Glutamatergic neuron (in vitro differentiated cells): ENCODE results near the gene PGA3. TPM values are rescaled to one million over a fixed set of nuclear protein-coding genes. Genes with fewer than 3 reads are reported as not detected.
"Not testable (repeated sequence)": the region's sequence is repeated elsewhere in the genome, so short reads cannot be mapped to it uniquely, and the experiment has no call there.

Experiments used
- DNase-seq: peaks from one replicate; pipeline ENCODE4 v3.0.0; 2022
- H3K27ac Mint-ChIP-seq: one replicate; pipeline ENCODE4 v1.8.0; 2020; ENCODE audit warnings: mild to moderate bottlenecking, mixed read lengths, inconsistent platforms; ENCODE audit not compliant: unreplicated experiment
- H3K27me3 Mint-ChIP-seq: one replicate; pipeline ENCODE4 v1.8.0; 2020; ENCODE audit warnings: mild to moderate bottlenecking, moderate library complexity, mixed read lengths, inconsistent platforms; ENCODE audit not compliant: unreplicated experiment
- H3K36me3 Mint-ChIP-seq: one replicate; pipeline ENCODE4 v1.8.0; 2020; ENCODE audit warnings: mild to moderate bottlenecking, mixed read lengths, inconsistent platforms; ENCODE audit not compliant: unreplicated experiment
- H3K4me1 Mint-ChIP-seq: one replicate; pipeline ENCODE4 v1.8.0; 2020; ENCODE audit warnings: mild to moderate bottlenecking, low read depth, mixed read lengths, inconsistent platforms; ENCODE audit not compliant: unreplicated experiment
- H3K4me3 Mint-ChIP-seq: one replicate; pipeline ENCODE4 v1.8.0; 2020; ENCODE audit warnings: mild to moderate bottlenecking, mixed read lengths, inconsistent platforms; ENCODE audit not compliant: unreplicated experiment
- H3K9me3 Mint-ChIP-seq: one replicate; pipeline ENCODE4 v1.8.0; 2020; ENCODE audit warnings: mild to moderate bottlenecking, moderate library complexity, mixed read lengths, inconsistent platforms; ENCODE audit not compliant: unreplicated experiment
- CTCF ChIP-seq: fragments of 200-600 bp; sonication (generic); IDR thresholded peaks from one replicate; pipeline ENCODE4 v1.5.0; 2021; ENCODE audit not compliant: partially characterized antibody, unreplicated experiment
- total RNA-seq: library from RNA; stranded (reverse); fragmentation: NEBNext Ultra II Directional; extraction: Animal tissue kit (Norgen Biotek cat#: 25700); gene quantifications from one replicate; pipeline ENCODE4 v1.2.1, GENCODE V29; 2021; ENCODE audit not compliant: unreplicated experiment

PGA3 gene
- total RNA-seq, 1 donor from 2014 or later, result not detected

GRCh38 chr11:61198948-61199523, 4.3 kb upstream of the PGA3 start:
- H3K4me1 Mint-ChIP-seq, result peaks cover 4% of the 10 kb centered on the region
- no peaks in the 10 kb centered on the region for H3K36me3 Mint-ChIP-seq
- no peak for TF ChIP-seq CTCF
- peaks cover 13% of the 10 kb centered on the region for H3K9me3 Mint-ChIP-seq
- no peak overlapping the region for H3K27ac Mint-ChIP-seq
- no peak overlapping the region for H3K4me3 Mint-ChIP-seq
- DNase-seq, result no peak
- peaks cover 2% of the 10 kb centered on the region for H3K27me3 Mint-ChIP-seq

GRCh38 chr11:61201476-61201875, 1.8 kb upstream of the PGA3 start:
- peaks cover 6% of the 10 kb centered on the region for H3K9me3 Mint-ChIP-seq
- H3K36me3 Mint-ChIP-seq, result no peaks in the 10 kb centered on the region
- no peak for DNase-seq
- no peaks in the 10 kb centered on the region for H3K4me1 Mint-ChIP-seq
- TF ChIP-seq CTCF, result no peak
- H3K4me3 Mint-ChIP-seq, result no peak overlapping the region
- peaks cover 6% of the 10 kb centered on the region for H3K27me3 Mint-ChIP-seq
- no peak overlapping the region for H3K27ac Mint-ChIP-seq

- H3K9me3 Mint-ChIP-seq, H3K27me3 Mint-ChIP-seq, H3K27ac Mint-ChIP-seq, DNase-seq, H3K36me3 Mint-ChIP-seq, H3K4me3 Mint-ChIP-seq, H3K4me1 Mint-ChIP-seq: not testable (repeated sequence)
These were observed 558 bp downstream of the PGA3 start for GRCh38 chr11:61203873-61204272.

GRCh38 chr11:61204502-61205059, 1.3 kb downstream of the PGA3 start:
- H3K27me3 Mint-ChIP-seq, H3K4me1 Mint-ChIP-seq, DNase-seq, H3K36me3 Mint-ChIP-seq, H3K27ac Mint-ChIP-seq, H3K9me3 Mint-ChIP-seq, H3K4me3 Mint-ChIP-seq: not testable (repeated sequence)

GRCh38 chr11:61207636-61208310, 4.5 kb downstream of the PGA3 start:
- H3K9me3 Mint-ChIP-seq, H3K4me1 Mint-ChIP-seq, H3K36me3 Mint-ChIP-seq, H3K4me3 Mint-ChIP-seq, H3K27me3 Mint-ChIP-seq, H3K27ac Mint-ChIP-seq, DNase-seq: not testable (repeated sequence)

GRCh38 chr11:61210629-61211028, 7.3 kb downstream of the PGA3 start:
- not testable (repeated sequence) for H3K27me3 Mint-ChIP-seq, H3K36me3 Mint-ChIP-seq, H3K27ac Mint-ChIP-seq, DNase-seq, H3K4me3 Mint-ChIP-seq, H3K9me3 Mint-ChIP-seq, H3K4me1 Mint-ChIP-seq

GRCh38 chr11:61211327-61211952, 8.1 kb downstream of the PGA3 start:
- H3K4me1 Mint-ChIP-seq, DNase-seq, H3K27ac Mint-ChIP-seq, H3K36me3 Mint-ChIP-seq, H3K27me3 Mint-ChIP-seq, H3K9me3 Mint-ChIP-seq, H3K4me3 Mint-ChIP-seq: not testable (repeated sequence)

GRCh38 chr11:61212202-61212601, 8.9 kb downstream of the PGA3 start:
- not testable (repeated sequence) for H3K9me3 Mint-ChIP-seq, H3K27ac Mint-ChIP-seq, H3K4me3 Mint-ChIP-seq, DNase-seq, H3K36me3 Mint-ChIP-seq, H3K4me1 Mint-ChIP-seq, H3K27me3 Mint-ChIP-seq

GRCh38 chr11:61213711-61214324, 10.5 kb downstream of the PGA3 start:
- H3K27ac Mint-ChIP-seq, DNase-seq, H3K4me1 Mint-ChIP-seq, H3K36me3 Mint-ChIP-seq, H3K27me3 Mint-ChIP-seq, H3K4me3 Mint-ChIP-seq, H3K9me3 Mint-ChIP-seq: not testable (repeated sequence)

GRCh38 chr11:61218306-61218705, 15.0 kb downstream of the PGA3 start:
- not testable (repeated sequence) for H3K4me1 Mint-ChIP-seq, H3K4me3 Mint-ChIP-seq, H3K9me3 Mint-ChIP-seq, H3K27me3 Mint-ChIP-seq, H3K27ac Mint-ChIP-seq, DNase-seq, H3K36me3 Mint-ChIP-seq
